K562 (cell line): ENCODE measurements around the gene USP2. TPM values are rescaled to one million over a fixed set of nuclear protein-coding genes. Genes with fewer than 3 reads are reported as not detected.

ENCODE experiments used
- HCFC1 ChIP-seq: IDR thresholded peaks from 2 replicates; pipeline ENCODE4 v1.6.1; 2012; ENCODE audit warnings: low read depth, low read length, improper control_type of control experiment
- HMG20B ChIP-seq: fragments of 250-450 bp; sonication (Bioruptor Pico); IDR thresholded peaks from 2 replicates; pipeline ENCODE4 v1.5.0; 2021; ENCODE audit warnings: mild to moderate bottlenecking
- ILK ChIP-seq: fragments of 450-650 bp; IDR thresholded peaks from 2 replicates; pipeline ENCODE4 v1.6.1; 2016; ENCODE audit warnings: missing genetic modification characterization, low read depth, mild to moderate bottlenecking, missing compliant biosample characterization, moderate library complexity, borderline replicate concordance
- NBN ChIP-seq: fragments of 450-650 bp; IDR thresholded peaks from 2 replicates; pipeline ENCODE4 v1.6.1; 2016; ENCODE audit warnings: low read depth, mild to moderate bottlenecking
- NCOA6 ChIP-seq: fragments of 450-650 bp; IDR thresholded peaks from 2 replicates; pipeline ENCODE4 v1.6.1; 2017; ENCODE audit warnings: mild to moderate bottlenecking
- NFXL1 ChIP-seq: fragments of 450-650 bp; formaldehyde crosslinking; IDR thresholded peaks from 2 replicates; pipeline ENCODE4 v1.4.0; 2021; ENCODE audit warnings: mild to moderate bottlenecking
- PTBP1 ChIP-seq: fragments of 200-400 bp; formaldehyde crosslinking; IDR thresholded peaks from 2 replicates; pipeline ENCODE4 v1.6.1; 2017; ENCODE audit warnings: low read depth, low read length
- RBM15 ChIP-seq: fragments of 200-400 bp; formaldehyde crosslinking; IDR thresholded peaks from 2 replicates; pipeline ENCODE4 v1.6.1; 2018; ENCODE audit warnings: mild to moderate bottlenecking, low read length, moderate library complexity; ENCODE audit not compliant: insufficient read depth
- SMARCA4 ChIP-seq: fragments of 450-650 bp; IDR thresholded peaks from 2 replicates; pipeline ENCODE4 v1.6.1; 2016
- TCF7 ChIP-seq: sonication (generic); IDR thresholded peaks from 2 replicates; pipeline ENCODE4 v1.6.1; 2016; ENCODE audit warnings: antibody characterized with exemption, borderline replicate concordance
- ZC3H8 ChIP-seq: fragments of 450-650 bp; IDR thresholded peaks from 2 replicates; pipeline ENCODE4 v1.6.1; 2017
- ZNF184 ChIP-seq: sonication (generic); formaldehyde crosslinking; IDR thresholded peaks from 2 replicates; pipeline ENCODE4 v1.5.0; 2020; ENCODE audit warnings: missing genetic modification reagents
- ZNF444 ChIP-seq: fragments of 250-450 bp; sonication (Bioruptor Pico); IDR thresholded peaks from 2 replicates; pipeline ENCODE4 v1.4.0; 2020; ENCODE audit warnings: mild to moderate bottlenecking, moderate library complexity
- ZNF445 ChIP-seq: fragments of 250-450 bp; sonication (Bioruptor Pico); IDR thresholded peaks from 2 replicates; pipeline ENCODE4 v1.4.0; 2020; ENCODE audit warnings: low read depth, mild to moderate bottlenecking, moderate library complexity
- ZNF586 ChIP-seq: fragments of 450-650 bp; formaldehyde crosslinking; conservative IDR thresholded peaks from 2 replicates; pipeline ENCODE4 v1.4.0; 2020; ENCODE audit warnings: mild to moderate bottlenecking, moderate library complexity
- ZNF589 ChIP-seq: fragments of 200-800 bp; sonication (Bioruptor generic); IDR thresholded peaks from 2 replicates; pipeline ENCODE4 v1.6.1; 2016; ENCODE audit warnings: low read depth, missing genetic modification characterization, missing compliant biosample characterization
- ZNF668 ChIP-seq: fragments of 250-450 bp; sonication (Bioruptor Pico); IDR thresholded peaks from 2 replicates; pipeline ENCODE4 v1.8.0; 2022; ENCODE audit warnings: mild to moderate bottlenecking, inconsistent platforms
- polyA plus RNA-seq, 8 experiments: library from polyadenylated mRNA; depleted of rRNA in 4 of 8; stranded (reverse) in 5 of 8; unstranded in 3 of 8; fragments of >200 nt; fragmentation: Nextera tagmentation in 2 of 8; fragmentation: Illumina TruSeq in 1 of 8; extraction: Ambion mirVana in 2 of 8; extraction: Trizol in 1 of 8; gene quantifications; 2 replicates each; pipeline versions ENCODE4 v1.2.1 to v1.2.3, GENCODE V29; 2011 to 2014; ENCODE audit warnings: inconsistent platforms in 1 of 8, missing spikeins in 1 of 8
- total RNA-seq, 7 experiments: library from RNA; depleted of rRNA in 6 of 7; stranded (reverse); fragments of >200 nt in 6 of 7; fragmentation: Illumina TruSeq in 2 of 7; extraction: Trizol in 2 of 7; gene quantifications; 2 replicates each; pipeline versions ENCODE4 v1.2.1 to v1.2.3, GENCODE V29; 2011 to 2021; ENCODE audit warnings: low replicate concordance in 1 of 7
- TF ChIP-seq, protein P1 (sequence below): fragments of 200-800 bp; sonication (Bioruptor generic); IDR thresholded peaks from 2 replicates; pipeline ENCODE4 v1.6.1; 2017; ENCODE audit warnings: missing genetic modification characterization, missing compliant biosample characterization
- TF ChIP-seq, protein P2 (sequence below): sonication (generic); formaldehyde crosslinking; IDR thresholded peaks from 2 replicates; pipeline ENCODE4 v1.8.0; 2022; ENCODE audit warnings: mild to moderate bottlenecking, missing genetic modification reagents, borderline replicate concordance
- TF ChIP-seq, protein P3 (sequence below): sonication (generic); formaldehyde crosslinking; IDR thresholded peaks from 2 replicates; pipeline ENCODE4 v1.5.0; 2020; ENCODE audit warnings: missing genetic modification reagents
- TF ChIP-seq, protein P4 (sequence below): sonication (generic); formaldehyde crosslinking; IDR thresholded peaks from 2 replicates; pipeline ENCODE4 v1.8.0; 2022; ENCODE audit warnings: mild to moderate bottlenecking, missing genetic modification reagents
- TF ChIP-seq, protein P5 (sequence below): fragments of 450-650 bp; formaldehyde crosslinking; conservative IDR thresholded peaks from 2 replicates; pipeline ENCODE4 v1.4.0; 2022; ENCODE audit warnings: mild to moderate bottlenecking, missing genetic modification characterization

Gene USP2
- total and polyA plus RNA-seq, 9 of the 15 experiments (the other 6 are each of a cell fraction or from before 2014, with no cell fraction given) = 2.8 to 16.9 (median 3.9) TPM

DNA sequence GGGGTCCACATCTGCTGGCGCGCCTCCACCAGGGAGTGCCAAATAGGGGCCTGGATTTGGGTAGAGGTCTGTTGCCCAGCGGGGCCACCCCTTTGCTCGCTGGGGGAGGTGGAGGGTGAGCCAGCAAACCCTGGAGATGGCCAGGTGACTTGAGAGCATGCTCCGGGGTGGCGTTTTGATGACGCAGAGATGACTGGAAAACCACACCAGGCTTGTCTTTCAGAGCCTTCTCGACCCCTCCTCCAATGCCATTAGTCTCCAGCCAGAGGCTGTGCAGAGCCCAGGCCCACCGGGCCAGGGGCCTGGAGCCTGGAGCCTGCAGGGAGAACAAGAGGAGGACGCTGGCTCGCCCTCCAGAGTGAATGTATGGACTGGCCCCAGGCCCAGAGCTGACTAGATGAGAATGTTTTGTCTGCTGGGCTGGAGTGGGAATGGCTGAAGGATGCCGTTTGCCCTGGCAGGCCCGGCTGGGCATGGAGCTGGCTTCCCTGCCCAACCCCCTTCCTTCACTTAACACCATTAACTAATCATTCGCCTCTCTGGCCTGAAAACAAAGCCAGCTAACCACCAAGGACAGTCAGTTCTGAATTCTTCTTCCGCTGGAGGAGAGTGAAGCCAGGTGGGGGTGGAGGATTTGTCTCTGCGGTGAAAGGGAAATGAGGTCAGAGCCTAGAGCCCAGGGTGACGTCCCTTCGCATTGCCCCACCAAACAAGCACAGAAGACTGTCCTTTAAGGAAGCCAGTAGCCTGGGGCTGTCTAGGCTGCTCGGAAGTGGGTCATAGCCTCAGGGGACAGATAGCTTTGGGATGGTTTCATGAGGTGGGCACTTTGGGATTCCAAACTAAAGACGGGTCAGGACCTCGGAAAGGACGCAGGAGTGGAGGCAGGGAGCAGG lies 63.0 kb downstream of the USP2 start (continued):
- TF ChIP-seq, protein P1, sequence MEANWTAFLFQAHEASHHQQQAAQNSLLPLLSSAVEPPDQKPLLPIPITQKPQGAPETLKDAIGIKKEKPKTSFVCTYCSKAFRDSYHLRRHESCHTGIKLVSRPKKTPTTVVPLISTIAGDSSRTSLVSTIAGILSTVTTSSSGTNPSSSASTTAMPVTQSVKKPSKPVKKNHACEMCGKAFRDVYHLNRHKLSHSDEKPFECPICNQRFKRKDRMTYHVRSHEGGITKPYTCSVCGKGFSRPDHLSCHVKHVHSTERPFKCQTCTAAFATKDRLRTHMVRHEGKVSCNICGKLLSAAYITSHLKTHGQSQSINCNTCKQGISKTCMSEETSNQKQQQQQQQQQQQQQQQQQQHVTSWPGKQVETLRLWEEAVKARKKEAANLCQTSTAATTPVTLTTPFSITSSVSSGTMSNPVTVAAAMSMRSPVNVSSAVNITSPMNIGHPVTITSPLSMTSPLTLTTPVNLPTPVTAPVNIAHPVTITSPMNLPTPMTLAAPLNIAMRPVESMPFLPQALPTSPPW (CRISPR knock-in tag) = peak; percentile 62
- TF ChIP-seq HMG20B (CRISPR knock-in tag) (no peak), SMARCA4 (no peak), PTBP1 (no peak), NFXL1 (CRISPR knock-in tag) (no peak), ZNF586 (CRISPR knock-in tag) (no peak), ZNF184 (CRISPR knock-in tag) (no peak), HCFC1 (no peak), TCF7 (no peak), NCOA6 (no peak), ZNF589 (CRISPR knock-in tag) (no peak), ZC3H8 (no peak), ILK (no peak), RBM15 (no peak), NBN (no peak), ZNF668 (CRISPR knock-in tag) (no peak), ZNF444 (no peak), ZNF445 (no peak)
- TF ChIP-seq, protein P2, sequence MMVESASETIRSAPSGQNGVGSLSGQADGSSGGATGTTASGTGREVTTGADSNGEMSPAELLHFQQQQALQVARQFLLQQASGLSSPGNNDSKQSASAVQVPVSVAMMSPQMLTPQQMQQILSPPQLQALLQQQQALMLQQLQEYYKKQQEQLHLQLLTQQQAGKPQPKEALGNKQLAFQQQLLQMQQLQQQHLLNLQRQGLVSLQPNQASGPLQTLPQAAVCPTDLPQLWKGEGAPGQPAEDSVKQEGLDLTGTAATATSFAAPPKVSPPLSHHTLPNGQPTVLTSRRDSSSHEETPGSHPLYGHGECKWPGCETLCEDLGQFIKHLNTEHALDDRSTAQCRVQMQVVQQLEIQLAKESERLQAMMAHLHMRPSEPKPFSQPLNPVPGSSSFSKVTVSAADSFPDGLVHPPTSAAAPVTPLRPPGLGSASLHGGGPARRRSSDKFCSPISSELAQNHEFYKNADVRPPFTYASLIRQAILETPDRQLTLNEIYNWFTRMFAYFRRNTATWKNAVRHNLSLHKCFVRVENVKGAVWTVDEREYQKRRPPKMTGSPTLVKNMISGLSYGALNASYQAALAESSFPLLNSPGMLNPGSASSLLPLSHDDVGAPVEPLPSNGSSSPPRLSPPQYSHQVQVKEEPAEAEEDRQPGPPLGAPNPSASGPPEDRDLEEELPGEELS (CRISPR knock-in tag) = peak; percentile 90
- TF ChIP-seq, protein P3, sequence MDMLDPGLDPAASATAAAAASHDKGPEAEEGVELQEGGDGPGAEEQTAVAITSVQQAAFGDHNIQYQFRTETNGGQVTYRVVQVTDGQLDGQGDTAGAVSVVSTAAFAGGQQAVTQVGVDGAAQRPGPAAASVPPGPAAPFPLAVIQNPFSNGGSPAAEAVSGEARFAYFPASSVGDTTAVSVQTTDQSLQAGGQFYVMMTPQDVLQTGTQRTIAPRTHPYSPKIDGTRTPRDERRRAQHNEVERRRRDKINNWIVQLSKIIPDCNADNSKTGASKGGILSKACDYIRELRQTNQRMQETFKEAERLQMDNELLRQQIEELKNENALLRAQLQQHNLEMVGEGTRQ (CRISPR knock-in tag) = no peak
- TF ChIP-seq, protein P4, sequence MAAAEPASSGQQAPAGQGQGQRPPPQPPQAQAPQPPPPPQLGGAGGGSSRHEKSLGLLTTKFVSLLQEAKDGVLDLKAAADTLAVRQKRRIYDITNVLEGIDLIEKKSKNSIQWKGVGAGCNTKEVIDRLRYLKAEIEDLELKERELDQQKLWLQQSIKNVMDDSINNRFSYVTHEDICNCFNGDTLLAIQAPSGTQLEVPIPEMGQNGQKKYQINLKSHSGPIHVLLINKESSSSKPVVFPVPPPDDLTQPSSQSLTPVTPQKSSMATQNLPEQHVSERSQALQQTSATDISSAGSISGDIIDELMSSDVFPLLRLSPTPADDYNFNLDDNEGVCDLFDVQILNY (CRISPR knock-in tag) = no peak
- TF ChIP-seq, protein P5, sequence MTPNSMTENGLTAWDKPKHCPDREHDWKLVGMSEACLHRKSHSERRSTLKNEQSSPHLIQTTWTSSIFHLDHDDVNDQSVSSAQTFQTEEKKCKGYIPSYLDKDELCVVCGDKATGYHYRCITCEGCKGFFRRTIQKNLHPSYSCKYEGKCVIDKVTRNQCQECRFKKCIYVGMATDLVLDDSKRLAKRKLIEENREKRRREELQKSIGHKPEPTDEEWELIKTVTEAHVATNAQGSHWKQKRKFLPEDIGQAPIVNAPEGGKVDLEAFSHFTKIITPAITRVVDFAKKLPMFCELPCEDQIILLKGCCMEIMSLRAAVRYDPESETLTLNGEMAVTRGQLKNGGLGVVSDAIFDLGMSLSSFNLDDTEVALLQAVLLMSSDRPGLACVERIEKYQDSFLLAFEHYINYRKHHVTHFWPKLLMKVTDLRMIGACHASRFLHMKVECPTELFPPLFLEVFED (CRISPR knock-in tag) = no peak
